GM23338 (cell line): ENCODE measurements around the gene GRIK1. TPM values are rescaled to one million over a fixed set of nuclear protein-coding genes. Genes with fewer than 3 reads are reported as not detected.
"Not testable (repeated sequence)": the region's sequence is repeated elsewhere in the genome, so short reads cannot be mapped to it uniquely, and the experiment has no call there.

Experiments used
- ATAC-seq: fragments of 200-7000 bp; cut with Tn5 transposase; 3 replicates; pipeline ENCODE4 v1.9.1; 2020
- DNase-seq: peaks from one replicate; pipeline ENCODE4 v3.0.0-alpha.2; 2015; ENCODE audit warnings: low spot score
- H2AFZ ChIP-seq: fragments of 200-600 bp; sonication (generic); 2 replicates; pipeline ENCODE4 v1.8.0; 2016; ENCODE audit warnings: antibody characterized with exemption, mild to moderate bottlenecking, moderate library complexity
- H3F3A ChIP-seq: fragments of 200-600 bp; sonication (generic); replicated peaks from 2 replicates; pipeline ENCODE4 v1.8.0; 2017; ENCODE audit warnings: antibody characterized with exemption, mixed run types, low read depth
- H3K27ac ChIP-seq: fragments of 200-600 bp; sonication (generic); 2 replicates; pipeline ENCODE4 v1.6.1; 2016; ENCODE audit warnings: low read depth
- H3K27me3 ChIP-seq: fragments of 200-600 bp; sonication (generic); 2 replicates; pipeline ENCODE4 v1.8.0; 2016; ENCODE audit warnings: mild to moderate bottlenecking, mixed run types, moderate library complexity; ENCODE audit not compliant: insufficient read depth
- H3K36me3 ChIP-seq: fragments of 200-600 bp; sonication (generic); 2 replicates; pipeline ENCODE4 v1.8.0; 2016; ENCODE audit warnings: mild to moderate bottlenecking; ENCODE audit not compliant: insufficient read depth
- H3K4me1 ChIP-seq: fragments of 200-600 bp; sonication (generic); 2 replicates; pipeline ENCODE4 v1.8.0; 2016; ENCODE audit warnings: mild to moderate bottlenecking, moderate library complexity; ENCODE audit not compliant: insufficient read depth
- H3K4me2 ChIP-seq: fragments of 200-600 bp; sonication (generic); 2 replicates; pipeline ENCODE4 v1.7.1; 2017; ENCODE audit warnings: mixed run types
- H3K4me3 ChIP-seq: fragments of 200-600 bp; sonication (generic); 2 replicates; pipeline ENCODE4 v1.6.1; 2016; ENCODE audit warnings: mixed run types
- H3K79me2 ChIP-seq: fragments of 200-600 bp; sonication (generic); replicated peaks from 2 replicates; pipeline ENCODE4 v1.8.0; 2017; ENCODE audit warnings: mild to moderate bottlenecking; ENCODE audit not compliant: insufficient read depth
- H3K9me2 ChIP-seq: fragments of 200-600 bp; sonication (generic); 2 replicates; pipeline ENCODE4 v1.8.0; 2017; ENCODE audit not compliant: insufficient read depth
- H4K20me1 ChIP-seq: fragments of 200-600 bp; sonication (generic); replicated peaks from 2 replicates; pipeline ENCODE4 v1.8.0; 2017; ENCODE audit warnings: mild to moderate bottlenecking; ENCODE audit not compliant: insufficient read depth
- H3K27ac Mint-ChIP-seq: 2 replicates; pipeline ENCODE4 v1.8.0; 2020; ENCODE audit warnings: inconsistent platforms, mild to moderate bottlenecking, moderate library complexity, mixed read lengths
- H3K27me3 Mint-ChIP-seq: 3 replicates; pipeline ENCODE4 v1.8.0; 2022; ENCODE audit warnings: low read depth, mild to moderate bottlenecking, moderate library complexity, mixed read lengths, inconsistent platforms; ENCODE audit not compliant: insufficient read depth, poor library complexity
- H3K36me3 Mint-ChIP-seq: 3 replicates; pipeline ENCODE4 v1.8.0; 2021; ENCODE audit warnings: low read depth, mild to moderate bottlenecking, inconsistent platforms, moderate library complexity, mixed read lengths
- H3K4me1 Mint-ChIP-seq: 3 replicates; pipeline ENCODE4 v1.8.0; 2020; ENCODE audit warnings: mild to moderate bottlenecking, inconsistent platforms, mixed read lengths
- H3K4me3 Mint-ChIP-seq: 3 replicates; pipeline ENCODE4 v1.8.0; 2021; ENCODE audit warnings: moderate library complexity, mild to moderate bottlenecking, inconsistent platforms, mixed read lengths
- H3K9me3 Mint-ChIP-seq: 3 replicates; pipeline ENCODE4 v1.8.0; 2020; ENCODE audit warnings: moderate library complexity, mild to moderate bottlenecking, inconsistent platforms, mixed read lengths
- CREB1 ChIP-seq: fragments of 250-450 bp; sonication (Bioruptor Pico); IDR thresholded peaks from 2 replicates; pipeline ENCODE4 v1.5.0; 2020; ENCODE audit warnings: low read depth, mild to moderate bottlenecking, moderate library complexity
- CTCF ChIP-seq, 2 experiments: fragments of 200-600 bp in 1 of 2; sonication (generic) in 1 of 2; conservative IDR thresholded peaks; 2 replicates each; pipeline versions ENCODE4 v1.5.1 to v1.6.1; 2016 to 2017; ENCODE audit warnings: antibody characterized with exemption in 2 of 2, low read depth in 2 of 2, mild to moderate bottlenecking in 2 of 2, moderate library complexity in 1 of 2
- EZH2 ChIP-seq: fragments of 200-600 bp; sonication (generic); IDR thresholded peaks from one replicate; pipeline ENCODE4 v1.8.0; 2017; ENCODE audit warnings: antibody characterized with exemption, mild to moderate bottlenecking, low read depth; ENCODE audit not compliant: unreplicated experiment
- EZH2phosphoT487 ChIP-seq: fragments of 200-600 bp; sonication (generic); IDR thresholded peaks from one replicate; pipeline ENCODE4 v1.8.1; 2018; ENCODE audit warnings: antibody characterized with exemption; ENCODE audit not compliant: unreplicated experiment
- JUNB ChIP-seq: IDR thresholded peaks from one replicate; pipeline ENCODE4 v1.6.1; 2016; ENCODE audit warnings: antibody characterized with exemption; ENCODE audit not compliant: unreplicated experiment
- ZNF114 ChIP-seq: fragments of 250-450 bp; sonication (Bioruptor Pico); IDR thresholded peaks from 2 replicates; pipeline ENCODE4 v1.5.0; 2020; ENCODE audit warnings: mild to moderate bottlenecking, moderate library complexity
- ZNF331 ChIP-seq: fragments of 250-450 bp; sonication (Bioruptor Pico); IDR thresholded peaks from 2 replicates; pipeline ENCODE4 v1.5.0; 2020; ENCODE audit warnings: low read depth, mild to moderate bottlenecking, moderate library complexity
- ZNF462 ChIP-seq: fragments of 250-450 bp; sonication (Bioruptor Pico); IDR thresholded peaks from 2 replicates; pipeline ENCODE4 v1.5.0; 2020; ENCODE audit warnings: mild to moderate bottlenecking, moderate library complexity
- polyA plus RNA-seq: library from polyadenylated mRNA; unstranded; fragments of >200 nt; fragmentation: Nextera tagmentation; extraction: Ambion mirVana; gene quantifications from 2 replicates; pipeline ENCODE4 v1.2.1, GENCODE V29; 2016
- total RNA-seq: library from RNA; depleted of rRNA; stranded (reverse); fragments of >200 nt; shearing (Covaris generic); gene quantifications from 2 replicates; pipeline ENCODE4 v1.2.3, GENCODE V29; 2014
- TF ChIP-seq, protein P1 (sequence below): IDR thresholded peaks from 2 replicates; pipeline ENCODE4 v1.6.1; 2016; ENCODE audit warnings: antibody characterized with exemption

Gene GRIK1
- total and polyA plus RNA-seq, 2 experiments from 2014 or later: 0.18 to 0.42 TPM

GRCh38 chr21:29606613-29607012 is 333.2 kb downstream of the GRIK1 start (continued):
- no peak for TF ChIP-seq ZNF331 (CRISPR knock-in tag)
- TF ChIP-seq, protein P1, sequence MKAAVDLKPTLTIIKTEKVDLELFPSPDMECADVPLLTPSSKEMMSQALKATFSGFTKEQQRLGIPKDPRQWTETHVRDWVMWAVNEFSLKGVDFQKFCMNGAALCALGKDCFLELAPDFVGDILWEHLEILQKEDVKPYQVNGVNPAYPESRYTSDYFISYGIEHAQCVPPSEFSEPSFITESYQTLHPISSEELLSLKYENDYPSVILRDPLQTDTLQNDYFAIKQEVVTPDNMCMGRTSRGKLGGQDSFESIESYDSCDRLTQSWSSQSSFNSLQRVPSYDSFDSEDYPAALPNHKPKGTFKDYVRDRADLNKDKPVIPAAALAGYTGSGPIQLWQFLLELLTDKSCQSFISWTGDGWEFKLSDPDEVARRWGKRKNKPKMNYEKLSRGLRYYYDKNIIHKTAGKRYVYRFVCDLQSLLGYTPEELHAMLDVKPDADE: no peak

- not testable (repeated sequence) for H3F3A ChIP-seq, H3K9me3 Mint-ChIP-seq, H3K79me2 ChIP-seq, ATAC-seq, H3K4me1 ChIP-seq, H2AFZ ChIP-seq, H3K9me2 ChIP-seq, H3K36me3 ChIP-seq, H3K27me3 Mint-ChIP-seq, H3K36me3 Mint-ChIP-seq, H3K4me3 Mint-ChIP-seq, H3K27ac Mint-ChIP-seq, H3K27me3 ChIP-seq, H3K27ac ChIP-seq, H3K4me3 ChIP-seq, DNase-seq, H4K20me1 ChIP-seq, H3K4me2 ChIP-seq
- peaks cover 10% of the 10 kb centered on the region; the same call in 2 of the 3 replicates for H3K4me1 Mint-ChIP-seq
Observed at GRCh38 chr21:29605219-29605618, 334.6 kb downstream of the GRIK1 start.

GRCh38 chr21:29604076-29604475 is 335.7 kb downstream of the GRIK1 start:
- no peaks in the 10 kb centered on the region for H4K20me1 ChIP-seq
- Mint-ChIP-seq H3K9me3 (no peaks in the 10 kb centered on the region; the same call in 2 of the 3 replicates), H3K4me3 (no peak overlapping the region), H3K4me1 (peaks cover 10% of the 10 kb centered on the region; the same call in 2 of the 3 replicates), H3K36me3 (no peaks in the 10 kb centered on the region), H3K27me3 (no peaks in the 10 kb centered on the region), H3K27ac (no peak overlapping the region)
- no peaks in the 10 kb centered on the region for H3K9me2 ChIP-seq
- H3K4me2 ChIP-seq: no peak overlapping the region
- ATAC-seq (no peak), DNase-seq (no peak)
- no peaks in the 10 kb centered on the region for H3K4me1 ChIP-seq
- H3K79me2 ChIP-seq: no peaks in the 10 kb centered on the region
- no peak overlapping the region for H3K4me3 ChIP-seq
- no peaks in the 10 kb centered on the region for H3F3A ChIP-seq
- no peak overlapping the region for H3K27ac ChIP-seq
- no peaks in the 10 kb centered on the region for H3K36me3 ChIP-seq
- no peak overlapping the region for H2AFZ ChIP-seq
- no peaks in the 10 kb centered on the region for H3K27me3 ChIP-seq
- no peak for TF ChIP-seq CTCF (conservative IDR thresholded peaks at IDR 0.05; ENCODE audit: low read depth in 2 of 2)
- no peak for TF ChIP-seq ZNF114 (CRISPR knock-in tag)
- TF ChIP-seq EZH2: no peak
- TF ChIP-seq JUNB: no peak
- TF ChIP-seq EZH2phosphoT487: no peak
- TF ChIP-seq, protein P1: no peak
- no peak for TF ChIP-seq CREB1 (CRISPR knock-in tag)
- TF ChIP-seq ZNF462 (CRISPR knock-in tag): no peak
